ACHN (cell line): Measurements from ENCODE around the gene RAB18.
"Not testable (repeated sequence)": the region's sequence is repeated elsewhere in the genome, so short reads cannot be mapped to it uniquely, and the experiment has no call there.

Experiments used
- DNase-seq: peaks from one replicate; pipeline ENCODE4 v3.0.0-alpha.2; 2015
- in situ Hi-C: cut with HindIII; loops from 2 replicates; pipeline ENCODE4 v1.10.0; 2017; ENCODE audit warnings: low sequenced_read_pairs, low pct_ligation_motif_present, low pct_unique_long_range_greater_than_20kb

The RAB18 gene

GRCh38 chr10:27500886-27501285 lies 3.2 kb upstream of the RAB18 start:
- in situ Hi-C loops, result no loop called here
- DNase-seq, result no peak

- no peak for DNase-seq
- in situ Hi-C loops, result no loop called here
These were observed 552 bp upstream of the RAB18 start for GRCh38 chr10:27503498-27504006.

- DNase-seq, result peak; percentile 34
These were observed 830 bp downstream of the RAB18 start for GRCh38 chr10:27504808-27505460.

DNA sequence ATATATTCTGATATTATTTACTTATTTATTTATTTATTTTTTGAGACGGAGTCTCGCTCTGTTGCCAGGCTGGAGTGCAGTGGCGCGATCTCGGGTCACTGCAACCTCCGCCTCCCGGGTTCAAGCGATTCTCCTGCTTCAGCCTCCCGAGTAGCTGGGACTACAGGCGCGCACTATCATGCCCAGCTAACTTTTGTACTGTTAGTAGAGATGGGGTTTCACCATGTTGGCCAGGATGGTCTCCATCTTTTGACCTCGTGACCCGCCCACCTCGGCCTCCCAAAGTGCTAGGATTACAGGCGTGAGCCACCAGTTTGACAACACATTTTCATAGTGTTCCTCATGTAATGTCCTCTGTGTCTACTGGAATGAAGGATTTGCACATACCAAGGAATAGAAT lies 1.4 kb downstream of the RAB18 start:
- DNase-seq, in situ Hi-C loops: not testable (repeated sequence)

More at GRCh38 chr10:27504808-27505460, 830 bp downstream of the RAB18 start:
- in situ Hi-C loops, result no loop called here

DNA sequence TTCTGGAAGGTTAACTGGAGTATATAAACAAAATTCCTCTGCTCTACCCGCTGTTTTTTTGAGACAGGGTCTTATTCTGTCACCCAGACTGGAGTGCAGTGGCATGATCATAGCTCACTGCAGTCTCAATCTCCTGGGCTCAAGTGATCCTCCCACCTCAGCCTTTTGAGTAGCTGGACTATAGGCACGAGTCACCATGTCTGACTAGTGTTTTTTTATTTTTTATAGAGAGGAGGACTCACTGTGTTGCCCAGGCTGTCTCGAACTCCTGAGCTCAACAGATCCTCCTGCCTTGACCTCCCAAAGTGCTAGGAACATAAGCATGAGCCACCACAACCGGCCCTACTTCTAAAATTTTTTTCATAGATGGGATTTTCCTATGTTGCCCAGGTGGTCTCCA lies 2.2 kb downstream of the RAB18 start:
- in situ Hi-C loops, result no loop called here
- peak; percentile 42 for DNase-seq

GRCh38 chr10:27512548-27512947 lies 8.4 kb downstream of the RAB18 start:
- in situ Hi-C loops, result no loop called here

DNA sequence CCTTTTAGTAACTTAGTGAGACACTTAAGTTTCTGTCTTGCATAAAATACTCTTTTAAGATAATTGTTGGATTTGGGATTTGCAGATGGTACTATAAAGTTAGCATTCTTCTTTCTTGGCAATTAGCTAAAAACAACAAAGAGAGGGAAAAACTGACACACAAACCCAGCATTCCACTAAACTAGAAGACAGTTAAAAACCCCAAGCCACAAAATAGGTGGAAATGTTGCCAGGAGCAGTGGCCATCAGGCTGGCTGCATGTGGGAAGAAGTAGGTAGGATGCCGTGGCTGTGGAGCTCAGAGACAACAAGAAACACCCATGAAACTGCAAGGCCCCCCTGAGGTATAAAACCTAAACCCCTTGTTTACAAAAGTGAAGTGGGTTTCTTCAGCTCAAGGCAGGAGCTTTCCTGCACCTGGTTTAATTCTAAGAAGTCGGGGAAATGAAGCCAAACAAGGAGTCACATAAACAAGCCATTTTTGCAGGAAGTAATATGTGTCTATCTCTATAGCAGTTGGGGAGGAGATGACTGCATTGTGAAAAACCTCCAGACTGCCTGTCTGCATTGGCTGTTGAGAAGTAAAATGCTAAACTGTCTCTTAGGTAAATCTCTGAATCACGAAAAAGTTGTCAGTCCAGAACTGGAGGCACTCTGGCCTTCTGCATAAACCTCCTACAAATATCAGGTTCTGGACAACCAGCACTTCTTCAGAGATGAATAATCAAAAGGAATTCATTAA lies 9.5 kb downstream of the RAB18 start:
- in situ Hi-C loops, result no loop called here
- DNase-seq, result no peak

More at GRCh38 chr10:27512548-27512947, 8.4 kb downstream of the RAB18 start:
- peak; percentile 42 for DNase-seq

DNA sequence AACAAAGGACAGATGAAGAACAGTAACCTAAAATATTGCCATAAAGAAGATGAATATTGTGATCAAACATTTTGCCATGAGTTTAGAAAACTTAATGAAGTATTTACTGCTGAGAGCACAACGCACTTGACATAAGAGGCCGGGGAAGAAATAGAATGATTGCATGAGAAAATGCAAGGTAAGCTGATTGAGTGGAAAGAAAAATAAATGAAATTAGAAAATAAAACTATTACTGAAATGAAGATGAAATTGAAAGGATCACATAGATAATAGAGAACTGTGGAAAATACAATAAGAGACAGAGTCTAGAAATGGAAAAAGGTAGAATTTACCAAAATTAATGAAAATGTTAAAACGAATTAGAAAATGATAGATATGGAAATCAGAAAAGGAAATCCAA lies 10.1 kb downstream of the RAB18 start:
- DNase-seq, result no peak
- in situ Hi-C loops, result no loop called here

GRCh38 chr10:27518261-27518660 lies 14.2 kb downstream of the RAB18 start:
- DNase-seq, result no peak
- in situ Hi-C loops, result no loop called here

GRCh38 chr10:27525819-27526218 lies 21.7 kb downstream of the RAB18 start:
- in situ Hi-C loops, result no loop called here

DNA sequence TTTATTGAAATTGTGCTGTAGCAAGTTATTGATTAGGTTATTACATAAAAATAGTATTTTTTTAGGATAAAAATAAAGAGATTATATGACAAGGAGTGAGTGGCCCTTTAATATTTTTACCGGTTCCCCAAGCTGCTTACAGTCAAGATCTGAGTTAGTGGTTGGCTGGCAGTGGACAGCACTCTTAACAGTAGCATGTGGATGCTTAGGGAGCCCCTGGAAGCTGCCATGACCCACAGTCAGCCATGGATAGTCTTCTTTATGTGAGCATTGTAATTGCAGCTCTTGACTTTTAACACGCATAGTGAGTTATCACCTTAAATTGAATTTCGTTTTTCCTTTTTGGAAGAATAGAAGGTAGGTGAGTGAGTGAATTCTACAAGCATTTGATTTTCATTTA lies 22.1 kb downstream of the RAB18 start:
- no peak for DNase-seq
- in situ Hi-C loops, result no loop called here

More at GRCh38 chr10:27525819-27526218, 21.7 kb downstream of the RAB18 start:
- DNase-seq, result no peak

DNA sequence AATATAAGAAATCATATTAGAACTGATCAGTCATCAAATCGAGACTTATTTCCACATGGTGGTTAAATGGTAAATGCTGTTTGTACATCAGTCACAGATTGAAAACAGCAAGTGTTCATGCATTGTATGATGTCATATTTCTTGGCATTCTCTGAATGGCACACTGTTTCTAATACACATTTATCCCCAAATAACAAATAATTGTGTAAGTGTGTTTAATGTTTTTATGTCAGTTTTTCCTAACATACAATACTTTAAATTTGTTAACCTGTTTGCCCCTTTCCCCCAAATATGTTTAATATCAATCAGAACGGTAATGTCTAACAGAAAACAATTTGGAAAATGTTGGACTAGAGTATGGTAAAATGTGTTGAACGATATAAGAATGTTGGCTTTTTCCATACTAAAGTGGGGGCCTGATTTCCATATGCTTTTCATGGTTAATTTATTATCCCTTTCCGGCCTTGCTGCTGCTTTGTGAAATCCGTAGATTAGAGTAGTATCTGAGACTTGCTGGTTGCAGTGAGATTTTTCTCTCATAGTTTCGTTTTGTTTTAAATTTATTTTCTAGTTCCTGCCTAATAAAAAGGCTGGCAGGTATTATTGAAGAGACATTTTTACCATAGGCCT lies 23.7 kb downstream of the RAB18 start:
- no peak for DNase-seq
- in situ Hi-C loops, result no loop called here

- peak; percentile 14 for DNase-seq
- in situ Hi-C loops, result no loop called here
These were observed 25.1 kb downstream of the RAB18 start for GRCh38 chr10:27529010-27529783.

- in situ Hi-C loops, result no loop called here
- DNase-seq, result no peak
These were observed 26.4 kb downstream of the RAB18 start for GRCh38 chr10:27530477-27530876.

- DNase-seq, result no peak
These were observed 27.3 kb downstream of the RAB18 start for GRCh38 chr10:27531336-27531847.

GRCh38 chr10:27534161-27534700 lies 30.1 kb downstream of the RAB18 start:
- DNase-seq, result no peak
- in situ Hi-C loops, result no loop called here

More at GRCh38 chr10:27531336-27531847, 27.3 kb downstream of the RAB18 start:
- in situ Hi-C loops, result no loop called here

GRCh38 chr10:27535317-27535716 lies 31.2 kb downstream of the RAB18 start:
- DNase-seq, result no peak
- in situ Hi-C loops, result no loop called here

GRCh38 chr10:27536437-27536836 lies 32.3 kb downstream of the RAB18 start:
- in situ Hi-C loops, result no loop called here
- no peak for DNase-seq
